Measurements from ENCODE around the gene ANKRD65.
"Not testable (repeated sequence)": the region's sequence is repeated elsewhere in the genome, so short reads cannot be mapped to it uniquely, and the experiment has no call there.

Gene ANKRD65

GRCh38 chr1:1373051-1373814, 47.8 kb downstream of the ANKRD65 start:
- H3K36me3 ChIP-seq (ENCODE audit: control insufficient read depth in 4 of 4, insufficient read depth in 4 of 4, low read length in 3 of 4) = peaks cover 0 to 19% (median 5%) of the 10 kb centered on the region in 4 experiments
- CTCF ChIA-PET = interaction anchor here (0.8 to 3.7 kb wide), 11 partner anchors 13 to 104 kb away, joined by 3 to 27 read pairs (median 5); partner anchors contain the start of gene CCNL2
- WGBS (ENCODE audit: insufficient coverage) = 94% methylated on average over 22 of the region's 26 CpGs
- DNase-seq = no peak
- H3K27ac ChIP-seq (ENCODE audit: insufficient read depth in 1 of 2, low read depth in 1 of 2, low read length in 2 of 2, poor library complexity in 1 of 2, severe bottlenecking in 2 of 2) = no peak overlapping the region
- H3K4me3 ChIP-seq (ENCODE audit: control insufficient read depth in 1 of 7, extremely low read depth in 1 of 7, insufficient read depth in 4 of 7, low read depth in 2 of 7, low read length in 6 of 7) = peak overlapping the region in 2 of 7 experiments; percentile 90 to 94
- H3K4me1 ChIP-seq (ENCODE audit: control extremely low read depth in 1 of 4, control insufficient read depth in 4 of 4, insufficient read depth in 4 of 4, low read length in 3 of 4) = peaks cover 0 to 47% (median 40%) of the 10 kb centered on the region in 4 experiments
- POLR2A ChIA-PET = no interaction called here
- no peaks in the 10 kb centered on the region for H3K9me3 ChIP-seq (ENCODE audit: control extremely low read depth in 1 of 5, control insufficient read depth in 4 of 5, insufficient read depth in 2 of 5, low read depth in 1 of 5, low read length in 4 of 5)
- H3K27me3 ChIP-seq (replicated peaks in 2 of 5; ENCODE audit: control insufficient read depth in 4 of 5, insufficient read depth in 5 of 5, low read length in 4 of 5) = peaks cover 0 to 13% (median 0%) of the 10 kb centered on the region in 5 experiments

GRCh38 chr1:1371746-1372711, 49.0 kb downstream of the ANKRD65 start:
- H3K9me3 ChIP-seq (ENCODE audit: control extremely low read depth in 1 of 5, control insufficient read depth in 4 of 5, insufficient read depth in 2 of 5, low read depth in 1 of 5, low read length in 4 of 5) = peaks cover 0 to 5% (median 2%) of the 10 kb centered on the region in 5 experiments
- POLR2A ChIA-PET = no interaction called here
- H3K36me3 ChIP-seq (ENCODE audit: control insufficient read depth in 4 of 4, insufficient read depth in 4 of 4, low read length in 3 of 4) = peaks cover 0 to 19% (median 5%) of the 10 kb centered on the region in 4 experiments
- H3K4me1 ChIP-seq (ENCODE audit: control extremely low read depth in 1 of 4, control insufficient read depth in 4 of 4, insufficient read depth in 4 of 4, low read length in 3 of 4) = peaks cover 0 to 47% (median 40%) of the 10 kb centered on the region in 4 experiments
- 38% methylated on average over 19 of the region's 26 CpGs for WGBS (ENCODE audit: insufficient coverage)
- DNase-seq = peak; percentile 43 to 61 (median 54)
- H3K27me3 ChIP-seq (replicated peaks in 2 of 5; ENCODE audit: control insufficient read depth in 4 of 5, insufficient read depth in 5 of 5, low read length in 4 of 5) = peaks cover 0 to 19% (median 0%) of the 10 kb centered on the region in 5 experiments
- H3K4me3 ChIP-seq (ENCODE audit: control insufficient read depth in 1 of 7, extremely low read depth in 1 of 7, insufficient read depth in 4 of 7, low read depth in 2 of 7, low read length in 6 of 7) = peak overlapping the region in 3 of 7 experiments; percentile 11 to 32 (median 19)
- CTCF ChIA-PET = interaction anchor here (0.6 to 3.7 kb wide), 17 partner anchors 10 to 105 kb away, joined by 3 to 27 read pairs (median 4); partner anchors contain the start of genes CCNL2 and MXRA8
- no peak overlapping the region for H3K27ac ChIP-seq (ENCODE audit: insufficient read depth in 1 of 2, low read depth in 1 of 2, low read length in 2 of 2, poor library complexity in 1 of 2, severe bottlenecking in 2 of 2)

- 6% methylated on average over 11 of the region's 12 CpGs for WGBS (ENCODE audit: insufficient coverage)
- peaks cover 0 to 22% (median 0%) of the 10 kb centered on the region in 5 experiments for H3K27me3 ChIP-seq (replicated peaks in 2 of 5; ENCODE audit: control insufficient read depth in 4 of 5, insufficient read depth in 5 of 5, low read length in 4 of 5)
- DNase-seq = peak; percentile 78 to 87 (median 85)
- ChIA-PET POLR2A (interaction anchor here (1.0 kb wide), 1 partner anchor 17 kb away, joined by 3 read pairs; no protein-coding TSS in a partner anchor), CTCF (interaction anchor here (0.6 to 3.7 kb wide), 13 partner anchors 10 to 62 kb away, joined by 3 to 27 read pairs (median 4); partner anchors contain the start of genes CCNL2 and MXRA8)
- H3K9me3 ChIP-seq (ENCODE audit: control extremely low read depth in 1 of 5, control insufficient read depth in 4 of 5, insufficient read depth in 2 of 5, low read depth in 1 of 5, low read length in 4 of 5) = peaks cover 0 to 11% (median 2%) of the 10 kb centered on the region in 5 experiments
- peak overlapping the region in 1 of 7 experiments; percentile 11 for H3K4me3 ChIP-seq (ENCODE audit: control insufficient read depth in 1 of 7, extremely low read depth in 1 of 7, insufficient read depth in 4 of 7, low read depth in 2 of 7, low read length in 6 of 7)
- H3K4me1 ChIP-seq (ENCODE audit: control extremely low read depth in 1 of 4, control insufficient read depth in 4 of 4, insufficient read depth in 4 of 4, low read length in 3 of 4) = peaks cover 0 to 45% (median 39%) of the 10 kb centered on the region in 4 experiments
- peaks cover 0 to 16% (median 5%) of the 10 kb centered on the region in 4 experiments for H3K36me3 ChIP-seq (ENCODE audit: control insufficient read depth in 4 of 4, insufficient read depth in 4 of 4, low read length in 3 of 4)
- H3K27ac ChIP-seq (ENCODE audit: insufficient read depth in 1 of 2, low read depth in 1 of 2, low read length in 2 of 2, poor library complexity in 1 of 2, severe bottlenecking in 2 of 2) = no peak overlapping the region
Observed at GRCh38 chr1:1371364-1371745, 49.7 kb downstream of the ANKRD65 start.

GRCh38 chr1:1370771-1371300, 50.2 kb downstream of the ANKRD65 start:
- DNase-seq = no peak
- H3K36me3 ChIP-seq (ENCODE audit: control insufficient read depth in 4 of 4, insufficient read depth in 4 of 4, low read length in 3 of 4) = peaks cover 0 to 16% (median 5%) of the 10 kb centered on the region in 4 experiments
- ChIA-PET POLR2A (interaction anchor here (1.0 kb wide), 1 partner anchor 17 kb away, joined by 3 read pairs; no protein-coding TSS in a partner anchor), CTCF (interaction anchor here (0.9 to 3.7 kb wide), 9 partner anchors 11 to 58 kb away, joined by 3 to 27 read pairs (median 6); partner anchors contain the start of genes CCNL2 and MXRA8)
- H3K4me3 ChIP-seq (ENCODE audit: control insufficient read depth in 1 of 7, extremely low read depth in 1 of 7, insufficient read depth in 4 of 7, low read depth in 2 of 7, low read length in 6 of 7) = no peak overlapping the region
- H3K9me3 ChIP-seq (ENCODE audit: control extremely low read depth in 1 of 5, control insufficient read depth in 4 of 5, insufficient read depth in 2 of 5, low read depth in 1 of 5, low read length in 4 of 5) = peaks cover 0 to 15% (median 2%) of the 10 kb centered on the region in 5 experiments
- H3K27me3 ChIP-seq (replicated peaks in 2 of 5; ENCODE audit: control insufficient read depth in 4 of 5, insufficient read depth in 5 of 5, low read length in 4 of 5) = peaks cover 0 to 23% (median 0%) of the 10 kb centered on the region in 5 experiments
- WGBS (ENCODE audit: insufficient coverage) = 86% methylated on average over 9 of the region's 16 CpGs
- no peak overlapping the region for H3K27ac ChIP-seq (ENCODE audit: insufficient read depth in 1 of 2, low read depth in 1 of 2, low read length in 2 of 2, poor library complexity in 1 of 2, severe bottlenecking in 2 of 2)
- H3K4me1 ChIP-seq (ENCODE audit: control extremely low read depth in 1 of 4, control insufficient read depth in 4 of 4, insufficient read depth in 4 of 4, low read length in 3 of 4) = peaks cover 0 to 39% (median 34%) of the 10 kb centered on the region in 4 experiments

- CTCF ChIA-PET = interaction anchor here (1.8 to 3.7 kb wide), 2 partner anchors 11 to 17 kb away, joined by 6 to 27 read pairs; no protein-coding TSS in a partner anchor
- H3K9me3 ChIP-seq (ENCODE audit: control extremely low read depth in 1 of 5, control insufficient read depth in 4 of 5, insufficient read depth in 2 of 5, low read depth in 1 of 5, low read length in 4 of 5) = peaks cover 0 to 15% (median 2%) of the 10 kb centered on the region in 5 experiments
- 98% methylated on average over 10 of the region's 14 CpGs for WGBS (ENCODE audit: insufficient coverage)
Observed at GRCh38 chr1:1370094-1370493, 51.0 kb downstream of the ANKRD65 start.

More at GRCh38 chr1:1370094-1370493, 51.0 kb downstream of the ANKRD65 start:
- H3K27ac ChIP-seq (ENCODE audit: insufficient read depth in 1 of 2, low read depth in 1 of 2, low read length in 2 of 2, poor library complexity in 1 of 2, severe bottlenecking in 2 of 2); DNase-seq; H3K4me3 ChIP-seq (ENCODE audit: control insufficient read depth in 1 of 7, extremely low read depth in 1 of 7, insufficient read depth in 4 of 7, low read depth in 2 of 7, low read length in 6 of 7); POLR2A ChIA-PET: not testable (repeated sequence)
- peaks cover 0 to 26% (median 0%) of the 10 kb centered on the region in 5 experiments for H3K27me3 ChIP-seq (replicated peaks in 2 of 5; ENCODE audit: control insufficient read depth in 4 of 5, insufficient read depth in 5 of 5, low read length in 4 of 5)
- peaks cover 0 to 37% (median 33%) of the 10 kb centered on the region in 4 experiments for H3K4me1 ChIP-seq (ENCODE audit: control extremely low read depth in 1 of 4, control insufficient read depth in 4 of 4, insufficient read depth in 4 of 4, low read length in 3 of 4)
- H3K36me3 ChIP-seq (ENCODE audit: control insufficient read depth in 4 of 4, insufficient read depth in 4 of 4, low read length in 3 of 4) = peaks cover 0 to 16% (median 5%) of the 10 kb centered on the region in 4 experiments
